Measurements from ENCODE around the gene ATP6V1D. TPM values are rescaled to one million over a fixed set of nuclear protein-coding genes. Genes with fewer than 3 reads are reported as not detected.
A peak's percentile ranks its signal among the peaks of the same experiment; 100 is the strongest.
"Not testable (repeated sequence)": the region's sequence is repeated elsewhere in the genome, so short reads cannot be mapped to it uniquely, and the experiment has no call there.

The ATP6V1D gene
- 55.5 TPM for total RNA-seq (ENCODE audit: unreplicated experiment)
- long read RNA-seq, transcript ATP6V1D-201 (9 exons, 1,845 nt) = major isoform, 34 of 41 reads
- long read RNA-seq, partial matches to known transcripts = 5 of 41 reads
- long read RNA-seq, other reads (novel, unspliced or antisense) = 2 of 41 reads

DNA sequence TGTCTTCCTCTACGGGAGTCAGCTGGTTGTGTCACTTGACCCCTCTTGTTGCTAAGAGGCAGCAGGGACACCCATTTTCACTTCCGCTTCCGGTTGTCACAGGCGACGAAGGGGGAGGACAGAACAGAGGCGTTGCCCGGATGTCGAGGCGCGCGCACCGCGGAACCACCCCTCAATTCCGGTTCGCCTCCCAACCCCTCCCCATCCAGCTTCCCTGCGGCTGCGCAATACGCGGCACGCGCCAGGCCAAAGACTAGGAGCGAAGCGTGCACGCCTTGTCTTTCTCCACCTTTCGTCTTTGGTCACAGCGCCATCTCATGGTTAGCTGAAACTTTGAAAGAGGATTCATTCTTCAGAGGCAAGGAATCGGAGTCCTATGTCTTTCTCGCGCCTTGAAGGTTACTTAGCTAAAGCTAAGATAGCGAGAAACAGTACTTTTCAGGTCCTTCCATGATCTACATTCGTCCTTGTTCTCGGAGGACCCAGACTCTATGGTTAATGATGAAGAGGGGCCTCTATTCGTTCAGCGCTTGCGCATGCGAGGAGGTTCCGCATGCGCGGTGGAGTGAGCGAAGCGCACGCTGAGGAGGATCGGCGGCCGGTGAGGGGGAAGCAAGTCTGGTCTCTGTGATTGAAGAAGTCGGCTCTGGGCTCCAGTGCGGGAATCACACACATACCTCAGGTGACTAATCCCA is at the start of gene ATP6V1D, which contains the start of gene EIF2S1:
Gene ATP6V1D, minus strand, starts transcription at position 30 of the 695 bp plus-strand sequence. CDS start 106 bp downstream, outside the sequence.
Gene EIF2S1, plus strand, starts transcription at position 554 of the 695 bp plus-strand sequence. CDS start 4,440 bp downstream, outside the sequence.
- no peaks in the 10 kb centered on the region for H3K36me3 Mint-ChIP-seq (ENCODE audit: low read depth, unreplicated experiment)
- peak; percentile 98 for DNase-seq (ENCODE audit: low spot score)
- peaks cover 6% of the 10 kb centered on the region for H3K27me3 Mint-ChIP-seq (ENCODE audit: unreplicated experiment)
- no peaks in the 10 kb centered on the region for H3K9me3 Mint-ChIP-seq (ENCODE audit: unreplicated experiment)
- H3K4me1 Mint-ChIP-seq (ENCODE audit: unreplicated experiment) = peaks cover 34% of the 10 kb centered on the region
- TF ChIP-seq, protein P1, sequence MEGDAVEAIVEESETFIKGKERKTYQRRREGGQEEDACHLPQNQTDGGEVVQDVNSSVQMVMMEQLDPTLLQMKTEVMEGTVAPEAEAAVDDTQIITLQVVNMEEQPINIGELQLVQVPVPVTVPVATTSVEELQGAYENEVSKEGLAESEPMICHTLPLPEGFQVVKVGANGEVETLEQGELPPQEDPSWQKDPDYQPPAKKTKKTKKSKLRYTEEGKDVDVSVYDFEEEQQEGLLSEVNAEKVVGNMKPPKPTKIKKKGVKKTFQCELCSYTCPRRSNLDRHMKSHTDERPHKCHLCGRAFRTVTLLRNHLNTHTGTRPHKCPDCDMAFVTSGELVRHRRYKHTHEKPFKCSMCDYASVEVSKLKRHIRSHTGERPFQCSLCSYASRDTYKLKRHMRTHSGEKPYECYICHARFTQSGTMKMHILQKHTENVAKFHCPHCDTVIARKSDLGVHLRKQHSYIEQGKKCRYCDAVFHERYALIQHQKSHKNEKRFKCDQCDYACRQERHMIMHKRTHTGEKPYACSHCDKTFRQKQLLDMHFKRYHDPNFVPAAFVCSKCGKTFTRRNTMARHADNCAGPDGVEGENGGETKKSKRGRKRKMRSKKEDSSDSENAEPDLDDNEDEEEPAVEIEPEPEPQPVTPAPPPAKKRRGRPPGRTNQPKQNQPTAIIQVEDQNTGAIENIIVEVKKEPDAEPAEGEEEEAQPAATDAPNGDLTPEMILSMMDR (IDR thresholded peaks at IDR 0.05; ENCODE audit: unreplicated experiment) = peak; percentile 73
- H3K27ac Mint-ChIP-seq (ENCODE audit: unreplicated experiment) = peak within 1 kb of the TSS; percentile 98
- peak within 1 kb of the TSS; percentile 98 for H3K4me3 Mint-ChIP-seq (ENCODE audit: unreplicated experiment)

DNA sequence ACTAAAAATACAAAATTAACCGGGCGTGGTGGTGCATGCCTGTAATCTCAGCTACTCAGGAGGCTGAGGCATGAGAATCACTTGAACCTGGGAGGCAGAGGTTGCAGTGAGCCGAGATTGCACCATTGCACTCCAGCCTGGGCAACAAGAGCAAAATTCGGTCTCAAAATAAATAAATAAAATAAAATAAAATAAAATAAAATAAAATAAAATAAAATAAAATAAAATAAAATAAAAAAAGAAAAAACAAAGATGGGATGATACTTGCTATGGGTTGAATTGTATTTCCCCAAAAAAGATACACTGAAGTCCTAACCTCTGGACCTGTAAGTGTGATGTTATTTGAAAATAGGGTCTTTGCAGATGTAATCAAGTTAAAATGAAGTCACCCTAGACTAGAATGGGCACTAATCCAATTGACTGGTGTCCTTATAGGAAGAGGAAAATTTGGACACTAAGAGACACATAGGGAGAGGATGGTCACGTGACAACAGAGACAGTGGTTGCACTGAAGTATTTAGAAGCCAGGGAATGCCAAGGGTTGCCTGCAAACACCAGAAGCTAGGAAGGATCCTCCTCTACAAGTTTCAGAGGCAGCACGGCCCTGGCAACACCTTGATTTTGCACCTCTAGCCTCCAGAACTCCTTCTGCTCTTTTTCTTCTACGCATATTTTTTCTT is 48.7 kb upstream of the ATP6V1D start:
- not testable (repeated sequence) for H3K36me3 Mint-ChIP-seq (ENCODE audit: low read depth, unreplicated experiment); DNase-seq (ENCODE audit: low spot score); H3K9me3 Mint-ChIP-seq (ENCODE audit: unreplicated experiment); H3K4me3 Mint-ChIP-seq (ENCODE audit: unreplicated experiment); H3K27me3 Mint-ChIP-seq (ENCODE audit: unreplicated experiment); H3K4me1 Mint-ChIP-seq (ENCODE audit: unreplicated experiment); H3K27ac Mint-ChIP-seq (ENCODE audit: unreplicated experiment)

DNA sequence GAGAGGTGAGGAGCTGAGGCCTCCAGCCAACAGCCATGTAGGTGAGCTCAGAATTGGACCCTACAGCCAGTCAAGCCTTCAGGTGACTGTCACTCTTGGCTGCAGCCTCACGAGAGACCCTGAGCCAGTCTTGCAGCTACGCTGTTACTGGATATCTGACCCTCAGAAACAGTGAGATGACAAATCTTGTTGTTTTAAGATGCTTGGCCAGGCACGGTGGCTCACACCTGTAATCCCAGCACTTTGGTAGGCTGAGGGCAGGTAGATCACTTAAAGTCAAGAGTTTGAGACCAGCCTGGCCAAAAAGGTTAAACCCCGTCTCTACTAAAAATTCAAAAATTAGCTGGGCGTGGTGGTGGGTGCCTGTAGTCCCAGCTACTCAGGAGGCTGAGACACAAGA is 46.2 kb upstream of the ATP6V1D start:
- no peaks in the 10 kb centered on the region for H3K9me3 Mint-ChIP-seq (ENCODE audit: unreplicated experiment)
- no peak overlapping the region for H3K27ac Mint-ChIP-seq (ENCODE audit: unreplicated experiment)
- H3K36me3 Mint-ChIP-seq (ENCODE audit: low read depth, unreplicated experiment) = no peaks in the 10 kb centered on the region
- TF ChIP-seq, protein P1 (IDR thresholded peaks at IDR 0.05; ENCODE audit: unreplicated experiment) = no peak
- no peaks in the 10 kb centered on the region for H3K4me1 Mint-ChIP-seq (ENCODE audit: unreplicated experiment)
- H3K4me3 Mint-ChIP-seq (ENCODE audit: unreplicated experiment) = no peak overlapping the region
- H3K27me3 Mint-ChIP-seq (ENCODE audit: unreplicated experiment) = no peaks in the 10 kb centered on the region
- DNase-seq (ENCODE audit: low spot score) = no peak

DNA sequence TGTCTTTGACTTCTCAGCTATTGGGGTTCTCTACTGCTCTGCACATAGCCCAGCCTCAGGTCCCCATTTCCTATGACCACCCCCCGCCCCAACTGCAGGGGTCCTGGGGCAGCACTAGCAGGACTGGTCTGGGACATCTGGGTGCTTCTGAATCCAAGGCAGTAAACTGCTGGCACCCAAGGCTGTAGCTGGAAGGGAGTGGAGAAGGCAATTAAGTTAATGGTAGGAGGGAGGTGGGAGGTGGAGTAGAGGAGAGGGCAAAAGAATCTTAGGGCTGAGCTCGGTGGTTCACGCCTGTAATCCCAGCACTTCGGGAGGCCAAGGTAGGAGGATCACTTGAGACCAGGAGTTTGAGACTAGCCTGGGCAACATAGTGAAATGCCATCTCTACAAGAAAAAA is 40.8 kb upstream of the ATP6V1D start:
- H3K4me3 Mint-ChIP-seq (ENCODE audit: unreplicated experiment) = no peak overlapping the region
- H3K36me3 Mint-ChIP-seq (ENCODE audit: low read depth, unreplicated experiment) = peaks cover 4% of the 10 kb centered on the region
- no peak overlapping the region for H3K27ac Mint-ChIP-seq (ENCODE audit: unreplicated experiment)
- H3K4me1 Mint-ChIP-seq (ENCODE audit: unreplicated experiment) = peaks cover 12% of the 10 kb centered on the region
- DNase-seq (ENCODE audit: low spot score) = no peak
- H3K9me3 Mint-ChIP-seq (ENCODE audit: unreplicated experiment) = no peaks in the 10 kb centered on the region
- TF ChIP-seq, protein P1 (IDR thresholded peaks at IDR 0.05; ENCODE audit: unreplicated experiment) = no peak
- peaks cover 12% of the 10 kb centered on the region for H3K27me3 Mint-ChIP-seq (ENCODE audit: unreplicated experiment)

DNA sequence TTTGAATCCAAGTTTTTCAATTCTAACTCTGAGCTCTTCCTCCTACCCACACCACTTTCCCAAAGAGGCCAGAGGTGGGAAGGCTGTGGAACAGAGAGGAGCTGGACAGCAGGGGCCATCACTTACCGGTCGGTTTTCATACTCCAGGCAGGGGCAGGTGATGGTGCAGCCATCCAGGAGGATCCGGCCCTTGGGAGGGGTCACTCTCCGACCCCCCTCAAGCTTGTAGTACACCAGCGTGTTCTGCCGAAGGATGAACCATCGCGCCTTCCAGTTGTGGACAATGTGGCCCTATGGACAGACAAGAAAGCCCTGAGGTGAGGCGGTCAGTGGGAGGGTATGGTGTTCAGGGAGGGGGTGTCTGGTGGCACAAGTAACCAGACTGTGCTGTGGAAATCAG is 37.9 kb upstream of the ATP6V1D start:
- no peak overlapping the region for H3K27ac Mint-ChIP-seq (ENCODE audit: unreplicated experiment)
- H3K4me1 Mint-ChIP-seq (ENCODE audit: unreplicated experiment) = peaks cover 19% of the 10 kb centered on the region
- DNase-seq (ENCODE audit: low spot score) = no peak
- TF ChIP-seq, protein P1 (IDR thresholded peaks at IDR 0.05; ENCODE audit: unreplicated experiment) = no peak
- H3K9me3 Mint-ChIP-seq (ENCODE audit: unreplicated experiment) = no peaks in the 10 kb centered on the region
- no peak overlapping the region for H3K4me3 Mint-ChIP-seq (ENCODE audit: unreplicated experiment)
- peaks cover 4% of the 10 kb centered on the region for H3K36me3 Mint-ChIP-seq (ENCODE audit: low read depth, unreplicated experiment)
- H3K27me3 Mint-ChIP-seq (ENCODE audit: unreplicated experiment) = peaks cover 12% of the 10 kb centered on the region
